Panc1 (cell line): ENCODE measurements around the gene YAP1. TPM values are rescaled to one million over a fixed set of nuclear protein-coding genes. Genes with fewer than 3 reads are reported as not detected.

ENCODE experiments used
- ATAC-seq: fragments of 200-7000 bp; cut with Tn5 transposase; 2 replicates; pipeline ENCODE4 v1.9.1; 2020; ENCODE audit warnings: mild to moderate bottlenecking, moderate library complexity
- BruUV-seq: library from RNA; stranded (reverse); fragments of 400-500 nt; replicated peaks from 2 replicates; lab custom pipeline; 2021; lab: Mats Ljungman, UMichigan
- CTCF ChIA-PET: fragments of 300-600 bp; sonication (Branson Sonifier 250); formaldehyde crosslinking; loops from one replicate; lab custom pipeline; 2022; ENCODE audit warnings: antibody characterized with exemption; lab: Charles Lee
- POLR2A ChIA-PET: fragments of 300-600 bp; sonication (Branson Sonifier 250); formaldehyde crosslinking; loops from one replicate; lab custom pipeline; 2022; ENCODE audit warnings: antibody characterized with exemption; lab: Charles Lee
- DNase-seq: peaks from one replicate; pipeline ENCODE4 v3.0.0-alpha.2; 2010; ENCODE audit warnings: low read depth, low spot score
- H3K27ac ChIP-seq: 2 replicates; pipeline ENCODE4 v1.5.1; 2011; ENCODE audit warnings: mild to moderate bottlenecking, low read length, inconsistent platforms
- H3K27me3 ChIP-seq: fragments of 200-500 bp; sonication (Bioruptor generic); 2 replicates; pipeline ENCODE4 v1.6.0; 2014; ENCODE audit warnings: low read length, inconsistent platforms; ENCODE audit not compliant: control insufficient read depth, insufficient read depth
- H3K36me3 ChIP-seq: fragments of 200-500 bp; sonication (Bioruptor generic); 2 replicates; pipeline ENCODE4 v1.5.1; 2014; ENCODE audit warnings: inconsistent platforms, mild to moderate bottlenecking, low read length, moderate library complexity; ENCODE audit not compliant: control insufficient read depth, insufficient read depth
- H3K4me1 ChIP-seq: 2 replicates; pipeline ENCODE4 v1.5.1; 2011; ENCODE audit warnings: inconsistent platforms, mild to moderate bottlenecking, low read length, moderate library complexity; ENCODE audit not compliant: control insufficient read depth, insufficient read depth
- H3K4me3 ChIP-seq, 2 experiments: 2 replicates each; pipeline ENCODE4 v1.5.1; 2011 to 2012; ENCODE audit warnings: low read depth in 2 of 2, low read length in 2 of 2, mild to moderate bottlenecking in 2 of 2, inconsistent platforms in 1 of 2, moderate library complexity in 1 of 2
- H3K9me3 ChIP-seq: fragments of 200-500 bp; sonication (Bioruptor generic); 2 replicates; pipeline ENCODE4 v1.5.1; 2014; ENCODE audit warnings: low read depth, mild to moderate bottlenecking, inconsistent platforms, low read length, moderate library complexity; ENCODE audit not compliant: control insufficient read depth, insufficient read depth
- POLR2AphosphoS5 ChIP-seq: IDR thresholded peaks from 2 replicates; pipeline ENCODE4 v1.6.1; 2012; ENCODE audit warnings: mild to moderate bottlenecking, low read depth, low read length, moderate library complexity
- SIN3A ChIP-seq: IDR thresholded peaks from 2 replicates; pipeline ENCODE4 v1.6.1; 2012; ENCODE audit warnings: low read depth, mild to moderate bottlenecking, low read length, moderate library complexity, borderline replicate concordance; ENCODE audit not compliant: insufficient read depth
- TCF7L2 ChIP-seq: IDR thresholded peaks from 2 replicates; pipeline ENCODE4 v1.6.1; 2011; ENCODE audit warnings: mild to moderate bottlenecking, low read depth, low read length, inconsistent platforms
- in situ Hi-C: cut with HindIII; loops from 2 replicates; pipeline ENCODE4 v1.10.0; 2016; ENCODE audit warnings: low sequenced_read_pairs, low pct_unique_long_range_greater_than_20kb
- intact Hi-C: fragments of 100-400 bp; cut with micrococcal nuclease; formaldehyde crosslinking; loops from one replicate; pipeline ENCODE4 v1.10.0; 2022; ENCODE audit not compliant: unreplicated experiment
- total RNA-seq: library from RNA; stranded (reverse); gene quantifications from one replicate; pipeline ENCODE4 v1.2.1, GENCODE V29; 2021; ENCODE audit not compliant: unreplicated experiment
- TF ChIP-seq, protein P1 (sequence below), 2 experiments: IDR thresholded peaks; 2 replicates each; pipeline ENCODE4 v1.6.1; 2011 to 2012; ENCODE audit warnings: low read depth in 2 of 2, control low read depth in 1 of 2, low read length in 1 of 2, mild to moderate bottlenecking in 1 of 2, moderate library complexity in 1 of 2; ENCODE audit not compliant: insufficient read depth in 1 of 2
- TF ChIP-seq, protein P2 (sequence below): fragments of 450-650 bp; IDR thresholded peaks from 2 replicates; pipeline ENCODE4 v1.5.1; 2017; ENCODE audit warnings: mild to moderate bottlenecking

YAP1 gene
- total RNA-seq, 1 experiment from 2014 or later = 158 TPM

DNA sequence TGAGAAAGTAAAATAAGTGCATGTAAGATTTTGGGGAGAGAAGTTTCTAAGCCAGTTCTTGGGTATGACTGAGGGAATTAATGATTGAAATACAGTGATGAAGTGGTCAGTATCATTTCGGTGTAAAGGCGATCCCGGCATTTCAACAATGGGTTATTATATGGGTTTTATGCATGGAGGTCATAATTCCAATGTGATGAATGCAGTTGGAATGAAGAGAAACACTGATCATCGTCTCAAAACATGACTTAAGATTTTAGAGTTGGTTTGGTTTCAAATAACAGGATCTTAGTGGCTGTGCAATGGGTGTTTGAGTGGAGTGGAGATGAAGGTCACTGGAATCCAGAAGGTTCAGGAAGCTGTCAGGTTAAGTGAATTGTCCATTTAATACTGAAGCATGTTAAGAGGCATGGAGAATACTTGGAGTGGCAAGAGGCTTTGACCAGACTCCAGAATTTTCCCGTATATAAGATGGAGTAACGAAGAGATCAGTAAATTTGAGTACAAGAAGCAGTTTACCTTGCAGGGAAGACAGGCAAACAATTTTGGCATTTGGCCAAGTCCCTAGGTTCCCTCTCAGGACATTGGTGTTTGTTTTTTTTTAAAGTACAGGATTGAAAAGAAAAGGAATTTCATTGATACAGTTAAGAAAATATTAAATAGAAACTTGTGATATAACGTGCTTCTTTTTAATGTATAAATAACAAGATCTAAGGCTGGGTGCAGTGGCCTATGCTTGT is 110.7 kb downstream of the YAP1 start:
- in situ Hi-C loops = no loop called here
- Histone ChIP-seq H3K27me3 (no peaks in the 10 kb centered on the region), H3K36me3 (peaks cover 26% of the 10 kb centered on the region), H3K4me1 (peaks cover 5% of the 10 kb centered on the region), H3K9me3 (no peaks in the 10 kb centered on the region), H3K4me3 (no peak overlapping the region), H3K27ac (no peak overlapping the region)
- intact Hi-C loops = no loop called here
- BruUV-seq = TSS peak; percentile 12
- DNase-seq (no peak), ATAC-seq (no peak)
- POLR2A ChIA-PET = no interaction called here
- CTCF ChIA-PET = no interaction called here
- TF ChIP-seq SIN3A (no peak), TCF7L2 (no peak), POLR2AphosphoS5 (no peak)
- TF ChIP-seq, protein P1, sequence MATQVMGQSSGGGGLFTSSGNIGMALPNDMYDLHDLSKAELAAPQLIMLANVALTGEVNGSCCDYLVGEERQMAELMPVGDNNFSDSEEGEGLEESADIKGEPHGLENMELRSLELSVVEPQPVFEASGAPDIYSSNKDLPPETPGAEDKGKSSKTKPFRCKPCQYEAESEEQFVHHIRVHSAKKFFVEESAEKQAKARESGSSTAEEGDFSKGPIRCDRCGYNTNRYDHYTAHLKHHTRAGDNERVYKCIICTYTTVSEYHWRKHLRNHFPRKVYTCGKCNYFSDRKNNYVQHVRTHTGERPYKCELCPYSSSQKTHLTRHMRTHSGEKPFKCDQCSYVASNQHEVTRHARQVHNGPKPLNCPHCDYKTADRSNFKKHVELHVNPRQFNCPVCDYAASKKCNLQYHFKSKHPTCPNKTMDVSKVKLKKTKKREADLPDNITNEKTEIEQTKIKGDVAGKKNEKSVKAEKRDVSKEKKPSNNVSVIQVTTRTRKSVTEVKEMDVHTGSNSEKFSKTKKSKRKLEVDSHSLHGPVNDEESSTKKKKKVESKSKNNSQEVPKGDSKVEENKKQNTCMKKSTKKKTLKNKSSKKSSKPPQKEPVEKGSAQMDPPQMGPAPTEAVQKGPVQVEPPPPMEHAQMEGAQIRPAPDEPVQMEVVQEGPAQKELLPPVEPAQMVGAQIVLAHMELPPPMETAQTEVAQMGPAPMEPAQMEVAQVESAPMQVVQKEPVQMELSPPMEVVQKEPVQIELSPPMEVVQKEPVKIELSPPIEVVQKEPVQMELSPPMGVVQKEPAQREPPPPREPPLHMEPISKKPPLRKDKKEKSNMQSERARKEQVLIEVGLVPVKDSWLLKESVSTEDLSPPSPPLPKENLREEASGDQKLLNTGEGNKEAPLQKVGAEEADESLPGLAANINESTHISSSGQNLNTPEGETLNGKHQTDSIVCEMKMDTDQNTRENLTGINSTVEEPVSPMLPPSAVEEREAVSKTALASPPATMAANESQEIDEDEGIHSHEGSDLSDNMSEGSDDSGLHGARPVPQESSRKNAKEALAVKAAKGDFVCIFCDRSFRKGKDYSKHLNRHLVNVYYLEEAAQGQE (IDR thresholded peaks at IDR 0.05; ENCODE audit: insufficient read depth in 1 of 2, low read depth in 2 of 2, low read length in 1 of 2) = no peak
- TF ChIP-seq, protein P2, sequence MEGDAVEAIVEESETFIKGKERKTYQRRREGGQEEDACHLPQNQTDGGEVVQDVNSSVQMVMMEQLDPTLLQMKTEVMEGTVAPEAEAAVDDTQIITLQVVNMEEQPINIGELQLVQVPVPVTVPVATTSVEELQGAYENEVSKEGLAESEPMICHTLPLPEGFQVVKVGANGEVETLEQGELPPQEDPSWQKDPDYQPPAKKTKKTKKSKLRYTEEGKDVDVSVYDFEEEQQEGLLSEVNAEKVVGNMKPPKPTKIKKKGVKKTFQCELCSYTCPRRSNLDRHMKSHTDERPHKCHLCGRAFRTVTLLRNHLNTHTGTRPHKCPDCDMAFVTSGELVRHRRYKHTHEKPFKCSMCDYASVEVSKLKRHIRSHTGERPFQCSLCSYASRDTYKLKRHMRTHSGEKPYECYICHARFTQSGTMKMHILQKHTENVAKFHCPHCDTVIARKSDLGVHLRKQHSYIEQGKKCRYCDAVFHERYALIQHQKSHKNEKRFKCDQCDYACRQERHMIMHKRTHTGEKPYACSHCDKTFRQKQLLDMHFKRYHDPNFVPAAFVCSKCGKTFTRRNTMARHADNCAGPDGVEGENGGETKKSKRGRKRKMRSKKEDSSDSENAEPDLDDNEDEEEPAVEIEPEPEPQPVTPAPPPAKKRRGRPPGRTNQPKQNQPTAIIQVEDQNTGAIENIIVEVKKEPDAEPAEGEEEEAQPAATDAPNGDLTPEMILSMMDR = no peak

DNA sequence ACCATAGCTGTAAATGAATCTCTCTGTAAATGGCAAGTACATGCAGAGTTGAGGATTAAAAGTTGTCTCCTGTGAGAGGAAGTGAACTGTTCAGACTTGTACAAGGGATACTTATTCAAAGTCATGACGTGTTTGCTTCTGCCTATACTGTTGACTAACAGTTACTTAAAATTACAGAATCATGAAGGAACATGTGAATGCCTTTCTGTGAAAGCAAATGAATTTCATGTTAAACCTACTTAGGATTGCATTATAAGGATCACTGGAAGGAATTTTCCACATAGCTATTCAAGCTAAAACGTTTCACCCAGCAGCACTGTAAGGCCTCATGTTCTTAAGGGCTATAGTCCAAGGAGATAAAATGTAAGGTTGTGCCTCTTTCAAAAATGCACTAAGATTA is 113.6 kb downstream of the YAP1 start:
- Histone ChIP-seq H3K27ac (peak overlapping the region; percentile 14; the same call in 1 of the 2 replicates), H3K27me3 (no peaks in the 10 kb centered on the region), H3K36me3 (peaks cover 15% of the 10 kb centered on the region), H3K9me3 (no peaks in the 10 kb centered on the region), H3K4me3 (no peak overlapping the region), H3K4me1 (peaks cover 21% of the 10 kb centered on the region)
- in situ Hi-C loops (no loop called here), intact Hi-C loops (no loop called here)
- no TSS peak for BruUV-seq
- no peak for DNase-seq
- ATAC-seq = no peak
- ChIA-PET POLR2A (no interaction called here), CTCF (no interaction called here)
- TF ChIP-seq SIN3A (no peak), TCF7L2 (no peak), POLR2AphosphoS5 (no peak)
- TF ChIP-seq, protein P2 = no peak
- TF ChIP-seq, protein P1 (IDR thresholded peaks at IDR 0.05; ENCODE audit: insufficient read depth in 1 of 2, low read depth in 2 of 2, low read length in 1 of 2) = no peak
